HT1080 (cell line): ENCODE data around the gene COL4A2. TPM values are rescaled to one million over a fixed set of nuclear protein-coding genes. Genes with fewer than 3 reads are reported as not detected.

ENCODE experiments used
- DNase-seq: peaks from one replicate; pipeline ENCODE4 v3.0.0-alpha.2; 2015; ENCODE audit warnings: low read depth
- total RNA-seq: library from RNA; depleted of rRNA; stranded (reverse); fragments of >200 nt; shearing (Covaris generic); gene quantifications from 2 replicates; pipeline ENCODE4 v1.2.3, GENCODE V29; 2014

Gene COL4A2
- total RNA-seq, 1 experiment from 2014 or later = 219 TPM

DNA sequence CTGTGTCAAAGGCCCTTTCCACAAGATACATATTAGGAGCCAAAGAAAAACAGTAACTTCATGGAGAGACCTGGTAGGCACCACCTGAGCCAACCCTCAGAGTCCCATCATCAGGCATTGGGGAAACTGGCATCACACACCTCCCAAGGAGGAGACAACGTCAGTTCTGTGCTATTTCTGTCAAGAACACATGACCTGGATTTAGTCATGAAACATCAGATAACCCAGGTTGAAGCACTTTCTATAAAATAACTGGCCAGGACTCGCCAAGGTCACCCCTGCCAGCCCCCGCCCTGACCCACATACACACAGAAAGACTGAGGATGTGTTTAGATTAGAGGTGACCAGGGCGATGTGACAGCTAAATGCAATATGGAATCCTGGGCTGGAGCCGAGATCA lies 35.8 kb upstream of the COL4A2 start:
- no peak for DNase-seq

DNA sequence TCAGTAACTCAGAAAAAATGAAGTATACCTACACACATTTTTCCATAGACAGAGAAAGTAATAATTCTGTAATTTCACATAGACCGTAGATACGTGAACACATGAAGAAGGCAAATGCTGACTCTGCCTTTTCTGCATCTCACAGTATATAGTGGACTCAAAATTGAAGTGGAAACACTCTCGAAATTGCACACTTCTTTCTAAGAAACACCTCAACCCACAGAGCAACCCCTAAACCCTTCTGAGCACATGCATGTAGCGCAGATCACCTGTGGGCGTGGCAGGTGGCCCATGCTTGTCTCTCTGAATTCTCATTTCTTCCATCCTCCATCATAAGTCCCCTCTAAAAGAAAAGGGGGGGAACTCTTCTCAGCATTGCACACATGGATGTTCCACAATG lies 34.9 kb upstream of the COL4A2 start:
- no peak for DNase-seq

DNA sequence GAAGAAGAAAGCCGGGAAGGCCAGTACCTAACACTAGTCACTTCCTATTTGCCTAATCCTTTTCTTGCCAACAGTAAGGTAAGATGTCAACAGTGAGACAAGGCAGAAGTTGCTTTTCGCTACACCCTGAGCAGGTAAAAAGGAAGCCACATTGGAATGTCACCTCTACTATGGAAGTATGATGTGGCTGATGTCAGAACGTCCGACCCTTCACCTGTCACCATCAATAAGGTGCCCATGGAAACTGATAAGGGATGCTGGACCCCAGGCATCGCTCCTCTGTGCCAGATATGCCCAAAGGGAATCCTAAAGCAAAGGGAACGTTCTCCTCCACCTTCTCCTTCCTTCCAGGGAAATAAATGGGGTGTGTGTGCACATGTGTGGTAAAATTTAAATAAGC lies 34.4 kb upstream of the COL4A2 start:
- no peak for DNase-seq

DNA sequence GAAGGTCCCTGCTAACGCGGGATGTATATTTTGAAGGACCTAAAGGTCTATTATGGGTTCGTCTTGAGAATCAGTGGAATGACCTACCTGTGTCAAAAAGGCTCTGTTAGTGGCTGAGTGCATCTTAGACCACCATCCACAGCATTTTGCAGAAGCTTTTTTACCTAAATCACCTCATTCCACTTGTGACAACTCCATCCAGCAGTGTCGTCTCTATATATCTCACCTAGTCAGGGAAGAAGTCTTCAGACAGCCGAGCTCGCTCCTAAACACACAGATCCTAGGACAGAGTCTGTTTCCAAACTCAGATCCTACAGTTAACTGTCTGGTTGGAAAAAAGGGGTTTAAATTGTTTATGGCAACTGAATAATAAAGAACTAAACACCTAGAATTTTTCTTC lies 33.8 kb upstream of the COL4A2 start:
- no peak for DNase-seq

DNA sequence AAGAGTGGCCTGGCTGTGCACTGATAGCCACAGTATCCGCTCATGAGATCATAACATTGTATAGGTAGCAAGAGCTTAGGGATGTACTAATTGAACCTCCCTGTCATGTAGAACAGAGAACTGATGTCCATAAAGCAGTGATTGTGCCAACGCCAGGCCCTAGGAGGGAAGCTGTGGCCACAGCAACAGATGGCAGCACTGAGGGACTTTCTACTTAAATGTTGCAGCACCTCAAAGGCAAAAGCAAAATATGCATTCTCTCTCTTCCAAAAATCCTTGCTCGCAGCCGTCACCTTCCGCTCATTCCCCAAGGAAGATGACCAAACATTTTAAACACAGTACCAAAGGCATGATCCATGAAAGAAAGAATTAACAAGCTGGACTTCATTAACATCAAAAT lies 32.4 kb upstream of the COL4A2 start:
- DNase-seq = no peak

DNA sequence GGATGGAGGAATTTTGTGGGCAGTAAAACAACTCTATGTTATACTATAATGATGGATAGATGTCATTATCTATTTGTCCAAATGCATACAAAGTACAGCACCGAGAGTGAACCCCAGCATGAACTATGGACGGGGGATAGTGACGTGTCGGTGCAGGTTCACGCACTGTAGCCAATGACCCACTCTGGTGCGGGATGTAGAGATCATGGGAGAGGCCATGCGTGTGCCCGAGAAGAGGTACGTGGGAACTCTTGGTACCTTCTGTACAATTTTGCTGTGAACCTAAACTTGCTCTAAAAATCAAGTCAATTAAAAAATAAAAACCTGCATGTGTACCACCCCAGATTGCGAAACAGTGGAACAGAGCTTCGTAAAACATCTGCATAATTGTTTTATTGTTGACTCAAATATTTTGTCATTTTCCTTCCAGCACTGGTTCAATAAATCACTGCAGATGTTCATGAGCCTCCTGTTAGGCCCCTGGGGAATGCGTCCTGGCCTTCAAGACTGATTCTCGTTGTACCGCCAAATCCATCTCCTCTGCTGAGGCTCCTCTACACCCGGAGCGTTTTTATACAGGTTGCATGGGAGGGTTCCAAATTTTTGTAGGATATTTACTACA lies 31.0 kb upstream of the COL4A2 start:
- DNase-seq = no peak

DNA sequence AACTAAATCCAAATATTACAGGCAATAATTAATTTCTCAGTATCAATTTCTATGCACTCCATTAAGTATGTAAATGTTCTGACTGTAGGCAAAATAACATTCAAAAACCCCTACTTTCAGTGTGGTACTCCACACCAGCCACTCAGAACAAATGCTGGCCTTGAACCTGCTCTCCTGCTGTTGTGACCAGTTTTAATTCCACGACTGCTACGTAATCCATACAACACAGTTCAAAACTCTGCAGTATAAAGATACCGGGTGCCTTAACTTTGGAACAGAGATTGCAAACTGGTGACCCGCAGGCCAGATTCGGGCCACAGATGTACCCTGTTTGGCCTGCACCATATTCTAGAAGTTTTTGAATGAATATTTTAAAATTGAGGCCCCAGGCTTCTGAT lies 30.5 kb upstream of the COL4A2 start:
- no peak for DNase-seq

DNA sequence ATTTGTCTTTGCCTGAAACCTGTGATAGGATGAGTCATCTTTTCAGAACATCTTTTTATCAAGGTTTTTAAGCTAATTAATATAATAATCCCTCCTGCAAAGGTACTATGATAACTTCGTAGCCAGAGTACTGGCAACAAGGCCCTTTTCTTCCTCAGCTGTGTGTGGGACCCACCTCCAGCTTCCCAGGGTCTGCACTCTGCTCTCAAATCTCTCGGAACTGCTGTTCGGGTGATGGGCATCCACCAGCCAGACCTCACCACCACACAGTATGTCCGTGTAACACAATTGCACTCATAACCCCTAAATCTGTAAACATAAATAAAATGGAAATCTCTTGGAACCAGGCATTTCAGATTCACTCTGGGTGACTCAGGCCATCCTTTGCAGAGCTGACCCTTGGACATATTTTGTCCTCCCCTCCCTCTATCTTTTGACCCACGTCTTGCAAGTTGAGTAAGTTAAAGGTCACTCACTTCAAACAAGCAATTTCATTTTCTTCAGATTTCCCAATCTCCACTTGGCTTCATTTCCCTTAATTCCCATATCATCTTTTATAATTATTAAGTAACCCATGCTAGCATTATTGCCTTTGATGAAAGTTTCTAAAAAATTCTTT lies 29.6 kb upstream of the COL4A2 start:
- no peak for DNase-seq

DNA sequence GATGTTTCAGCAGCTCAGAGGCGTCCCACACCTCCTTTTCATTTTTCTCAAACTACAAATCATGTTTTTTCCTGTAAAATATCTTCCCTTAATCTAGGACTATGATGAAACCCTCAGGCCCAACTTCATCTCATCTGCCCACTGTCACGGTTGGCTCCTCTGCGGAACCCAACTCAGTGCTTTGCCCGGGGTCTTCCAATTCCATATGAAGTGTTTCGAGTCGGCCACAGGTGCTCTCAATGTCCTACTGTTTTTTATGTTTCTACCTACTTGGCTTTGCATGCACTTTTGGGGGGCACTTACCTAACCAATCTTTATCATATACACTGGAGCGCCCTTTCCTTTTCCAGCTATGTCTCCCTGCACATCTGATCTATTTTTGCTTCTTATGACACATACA lies 28.2 kb upstream of the COL4A2 start:
- no peak for DNase-seq

DNA sequence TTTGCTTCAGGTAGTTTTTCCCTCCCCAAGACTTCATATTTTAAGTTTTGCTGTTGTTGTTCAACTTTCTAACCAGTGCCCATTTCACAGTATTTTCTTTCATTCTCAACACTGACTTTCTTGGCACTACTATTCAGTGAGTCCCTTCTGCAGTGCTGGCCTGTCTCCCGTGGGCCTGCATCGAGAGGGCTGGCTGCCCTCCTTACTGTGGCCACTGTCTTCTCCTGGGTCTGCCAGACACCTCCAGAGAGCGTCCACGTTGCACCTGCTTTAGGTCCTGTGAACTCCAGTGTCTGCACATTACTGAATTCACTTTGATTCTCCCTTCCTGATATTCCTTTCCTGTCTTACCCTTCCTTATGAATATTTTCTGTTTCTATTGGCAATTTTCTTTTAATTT lies 27.4 kb upstream of the COL4A2 start:
- no peak for DNase-seq

DNA sequence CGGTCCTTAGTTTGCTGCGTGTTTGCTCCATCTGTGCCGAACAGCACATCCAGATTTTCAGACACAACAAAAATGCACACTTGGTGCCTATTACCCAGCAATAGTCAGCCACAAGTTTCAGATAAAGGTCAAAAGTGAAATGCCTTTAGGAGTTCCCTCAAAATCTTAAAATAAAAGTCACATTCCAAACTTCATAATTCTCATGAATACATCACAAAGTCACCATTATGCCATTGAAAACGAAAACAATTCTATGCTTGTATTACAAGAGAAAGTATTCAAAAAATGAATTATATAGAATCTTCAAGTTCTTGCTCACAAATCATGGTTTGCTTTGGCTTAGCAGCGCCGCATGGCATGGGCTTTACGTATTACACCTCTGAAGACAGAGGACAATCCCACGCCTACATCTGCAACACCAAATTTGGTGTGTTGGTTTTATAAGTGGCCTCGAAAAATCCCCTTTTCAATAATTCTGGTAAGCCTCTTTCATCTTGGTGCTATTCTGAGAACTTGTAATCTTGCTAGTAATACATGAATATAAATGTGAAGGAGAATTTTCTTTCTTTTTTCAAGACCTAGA lies 26.8 kb upstream of the COL4A2 start:
- DNase-seq = no peak

DNA sequence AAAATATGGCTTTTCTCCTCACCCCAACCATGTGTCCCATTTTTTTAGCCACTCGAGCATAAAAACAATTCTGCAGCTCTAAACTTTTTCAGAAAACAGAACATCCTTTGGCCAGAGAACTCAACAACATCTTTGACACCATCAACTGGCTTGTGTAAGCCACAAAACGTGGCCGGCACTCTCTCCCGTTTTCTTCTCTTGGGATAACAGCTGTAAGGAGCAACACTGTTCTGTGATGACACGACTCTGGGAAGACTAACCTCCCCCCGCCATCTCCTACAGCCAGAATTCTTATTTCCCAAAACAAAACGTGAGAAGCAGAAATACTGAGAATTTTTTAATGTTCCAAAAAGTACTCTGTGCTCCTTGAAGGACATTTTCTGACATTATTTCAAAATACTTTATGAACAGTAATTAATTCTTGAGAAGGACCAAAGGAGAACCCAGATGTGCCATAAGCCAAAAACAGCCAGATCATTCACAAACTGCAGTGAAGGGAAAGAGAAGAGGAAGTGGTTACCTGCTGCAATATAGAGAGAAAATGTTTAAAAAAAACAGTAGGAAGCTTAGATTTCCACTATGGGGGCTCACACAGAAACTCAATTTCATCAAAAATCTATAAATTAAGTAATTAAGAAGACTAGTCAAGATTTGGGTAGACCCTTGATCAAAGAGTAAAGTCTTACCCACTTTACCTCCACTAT lies 25.9 kb upstream of the COL4A2 start:
- no peak for DNase-seq

DNA sequence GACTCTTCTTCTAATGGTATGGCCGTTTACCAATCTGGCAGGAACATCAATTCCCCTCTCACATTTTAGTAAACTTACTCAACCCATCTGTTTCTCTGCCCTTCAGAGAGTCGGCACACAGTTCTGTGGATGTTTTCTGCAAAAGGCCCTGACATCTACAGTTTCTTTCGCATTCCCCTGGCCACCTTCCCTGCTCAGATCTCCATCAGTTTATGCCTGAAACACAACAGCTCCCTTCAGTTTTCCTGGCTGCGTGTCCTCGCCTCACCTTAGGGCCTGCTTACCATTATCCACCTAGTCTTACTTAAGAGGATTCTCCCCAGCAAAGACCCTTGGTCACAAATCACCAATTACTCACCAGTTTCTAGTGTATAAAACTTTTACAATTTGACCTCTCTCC lies 25.3 kb upstream of the COL4A2 start:
- DNase-seq = no peak

DNA sequence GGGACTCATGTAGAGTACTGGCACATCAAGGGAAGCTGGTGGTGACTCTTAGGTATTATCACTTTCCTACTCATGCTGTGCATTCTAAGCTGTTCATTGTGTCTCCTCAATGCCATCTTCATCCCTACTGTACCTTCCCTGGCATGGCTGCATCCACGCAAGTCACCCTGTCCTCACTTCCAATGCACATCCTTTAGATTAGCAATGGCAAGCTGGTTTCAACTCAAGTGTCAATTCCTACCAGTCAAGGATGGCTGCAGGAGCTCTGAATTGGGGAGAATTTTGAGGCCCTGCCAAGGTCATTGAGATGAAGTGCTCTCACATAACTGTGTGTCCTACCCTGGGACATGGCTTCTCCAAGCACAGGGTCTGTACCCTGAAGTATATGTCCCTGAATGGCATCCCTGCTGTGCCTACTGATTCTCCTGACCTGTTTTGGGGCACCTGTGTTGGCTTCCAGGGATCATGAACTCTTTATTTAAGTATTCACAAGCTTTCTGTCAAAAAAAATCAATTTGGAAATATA lies 24.7 kb upstream of the COL4A2 start:
- no peak for DNase-seq

DNA sequence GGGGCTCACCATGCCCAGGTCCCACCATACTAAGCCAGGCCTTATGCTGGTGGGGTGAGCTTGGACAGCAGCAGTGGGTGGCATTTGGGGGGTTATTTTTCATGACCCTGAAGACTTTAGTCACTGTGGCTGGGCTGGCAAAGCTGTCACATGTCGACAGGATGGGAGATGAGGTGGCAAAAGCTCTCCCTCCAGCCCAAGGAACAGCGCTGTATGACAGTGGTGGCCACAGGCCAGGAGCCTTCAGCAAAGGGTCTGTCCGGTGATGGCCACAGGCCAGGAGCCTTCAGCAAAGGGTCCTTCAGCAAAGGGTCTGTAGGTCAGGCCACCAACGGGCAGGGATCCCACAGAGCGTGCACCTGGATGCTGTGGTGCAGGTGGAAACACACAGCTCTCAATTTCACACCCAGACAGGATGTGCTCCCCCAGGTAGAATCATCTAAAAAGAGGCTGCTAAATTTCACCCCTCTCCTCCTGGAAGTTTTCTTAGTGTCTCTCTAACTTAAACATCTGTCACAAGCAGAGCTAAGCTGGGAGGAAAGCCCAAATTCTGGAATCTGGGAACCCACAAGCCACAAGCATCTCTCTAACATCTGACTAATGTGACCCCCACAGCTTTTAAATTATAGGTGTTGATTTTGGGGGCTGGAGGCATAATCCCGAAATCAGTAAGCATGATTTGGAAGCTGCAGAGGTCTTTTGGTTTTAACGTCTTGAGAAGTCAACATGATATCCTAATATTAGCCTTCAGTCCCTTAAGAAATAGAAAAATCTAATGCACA lies 23.2 kb upstream of the COL4A2 start:
- DNase-seq = no peak

DNA sequence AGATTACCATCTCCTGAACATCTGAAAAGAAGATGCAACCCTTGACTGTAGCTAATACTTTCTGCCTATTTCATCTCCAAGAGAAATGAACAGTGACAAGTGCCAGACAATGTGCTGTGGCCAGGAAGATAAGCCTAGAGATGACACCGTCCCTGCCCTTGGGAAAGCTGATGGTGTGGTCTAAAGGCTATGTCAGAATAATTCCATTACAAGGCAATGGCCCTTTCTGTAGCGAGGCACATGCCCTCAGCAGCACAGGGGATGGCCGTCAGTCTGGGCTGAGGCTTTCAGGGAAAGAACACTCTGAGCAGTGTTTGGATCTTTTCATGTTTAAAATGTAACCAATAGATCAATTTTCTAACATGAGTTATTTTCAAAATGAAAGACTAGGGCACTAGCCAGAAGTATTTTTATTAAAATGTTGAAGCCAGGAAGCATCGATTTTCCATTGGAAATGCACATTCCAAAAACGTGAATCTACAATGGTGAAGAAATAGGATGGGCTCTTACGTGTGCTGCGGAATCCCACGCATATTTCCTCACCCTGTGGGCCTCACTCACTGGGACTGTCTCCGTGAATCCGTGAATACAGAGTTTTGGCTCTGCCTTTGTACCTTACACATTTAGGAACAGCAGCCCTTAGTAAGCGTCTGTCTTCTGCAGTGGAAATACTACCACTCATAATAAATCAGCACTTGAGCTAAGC lies 22.2 kb upstream of the COL4A2 start:
- no peak for DNase-seq

DNA sequence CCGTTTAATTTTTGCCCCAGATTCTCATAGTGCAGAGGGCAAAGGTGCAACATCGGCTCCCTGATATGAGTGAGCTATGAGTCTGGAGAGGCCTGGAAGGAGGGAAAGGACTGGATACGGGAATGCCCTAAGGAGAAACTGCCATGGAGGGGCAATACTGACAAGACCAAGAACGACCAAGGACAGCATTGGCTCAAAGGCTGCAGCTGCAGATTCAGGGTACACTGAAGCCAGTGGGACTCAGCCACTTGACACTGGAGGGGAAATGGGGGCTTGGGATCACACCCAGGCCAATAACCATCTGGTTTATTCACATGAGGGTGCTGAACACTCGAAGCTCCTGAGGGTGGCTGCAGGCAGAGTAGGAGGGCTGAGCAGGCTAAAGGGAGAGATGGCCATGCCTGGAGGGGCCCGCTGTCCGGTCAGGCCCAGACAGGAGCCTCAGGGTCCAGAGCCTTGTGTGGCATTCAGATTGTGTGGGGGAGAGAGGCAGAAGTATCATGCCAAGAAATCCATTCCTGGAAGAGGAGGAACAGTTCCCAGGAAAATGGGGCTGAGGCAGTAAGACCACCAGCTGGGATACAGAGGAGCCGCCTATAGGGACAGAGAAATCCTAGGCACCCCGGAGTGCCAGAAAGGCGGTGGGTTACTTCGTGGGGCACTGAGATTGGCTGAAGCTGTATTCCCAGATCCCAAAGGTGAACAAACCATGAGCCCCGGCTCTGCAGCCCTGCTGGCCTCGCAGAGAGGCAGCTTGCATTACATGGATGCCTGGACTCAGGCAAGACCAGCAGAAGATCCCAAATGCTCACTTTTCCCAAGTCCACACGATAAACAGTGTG lies 20.9 kb upstream of the COL4A2 start:
- no peak for DNase-seq

DNA sequence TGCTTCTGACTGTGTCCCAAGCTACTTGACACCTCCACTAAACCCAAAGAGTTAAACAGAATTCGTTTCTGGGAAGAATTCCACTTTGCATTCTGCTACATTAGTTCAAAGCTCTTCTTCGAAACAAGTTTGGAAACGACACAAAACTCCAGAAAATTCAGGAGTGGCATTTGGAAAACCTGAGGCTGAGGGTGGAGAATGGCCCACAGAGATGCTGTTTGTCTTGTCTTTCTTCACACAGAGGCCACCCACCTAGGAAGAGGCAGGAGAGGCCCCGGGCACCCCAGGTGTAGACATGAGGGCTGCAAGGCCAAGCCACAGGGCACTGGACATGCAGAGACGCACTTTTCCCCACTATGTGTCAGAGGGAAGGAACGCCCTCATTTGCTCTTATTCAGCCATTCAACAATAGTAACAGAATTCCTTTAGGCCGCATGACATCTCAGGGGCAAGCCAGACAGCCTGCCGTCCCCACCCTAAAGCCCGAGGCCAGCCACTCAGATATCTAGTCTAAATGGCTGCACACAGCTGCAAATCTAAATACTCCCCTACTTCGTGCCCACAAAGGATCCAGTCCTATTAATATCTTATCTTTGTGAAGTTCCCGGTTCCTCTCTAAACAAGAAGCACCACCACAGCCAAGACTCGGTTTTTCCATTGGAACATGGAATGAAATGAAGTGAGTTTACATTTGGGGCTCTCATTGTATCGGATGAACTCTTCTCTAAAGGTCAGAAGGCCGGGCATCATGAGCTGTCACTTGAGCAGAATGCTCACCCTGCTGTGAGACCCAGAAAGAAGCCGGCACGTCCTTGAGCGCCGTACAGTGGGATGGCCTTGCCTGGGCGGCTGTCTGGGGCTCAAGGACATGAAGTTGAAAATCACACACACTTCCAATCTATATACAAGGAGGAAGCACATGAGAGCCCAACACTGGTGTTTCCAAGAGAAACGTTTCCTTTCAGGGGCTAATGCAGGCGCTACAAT lies 20.0 kb upstream of the COL4A2 start:
- no peak for DNase-seq

DNA sequence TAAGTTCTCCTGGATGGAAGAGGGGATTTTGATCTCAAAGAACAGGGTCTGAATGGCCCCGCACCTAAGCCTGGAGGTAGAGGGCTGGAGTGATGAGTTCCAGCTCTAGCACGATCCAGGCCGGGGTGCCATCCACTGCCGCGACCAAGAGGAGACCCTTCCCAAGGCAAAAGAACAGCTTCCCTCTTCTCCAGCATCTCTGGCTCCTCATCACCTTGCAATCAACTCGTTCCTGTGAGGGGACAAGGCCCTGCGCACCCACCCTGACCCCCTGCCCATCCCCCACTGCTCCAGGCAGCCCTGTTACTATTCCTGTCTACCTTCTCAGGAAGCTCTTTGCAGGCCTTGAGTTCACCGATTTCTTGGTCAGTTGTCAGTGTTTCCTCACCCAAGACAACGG lies 17.9 kb upstream of the COL4A2 start:
- DNase-seq = no peak
